SK-N-SH (cell line): ENCODE results near the gene IDH2. TPM values are rescaled to one million over a fixed set of nuclear protein-coding genes. Genes with fewer than 3 reads are reported as not detected.
"Not testable (repeated sequence)": the region's sequence is repeated elsewhere in the genome, so short reads cannot be mapped to it uniquely, and the experiment has no call there.

Experiments
- CTCF ChIA-PET: fragments of 300-600, 350-600 bp; formaldehyde crosslinking; extraction: SDS; loops from one replicate; lab custom pipeline; 2021; lab: Yijun Ruan, JAX
- POLR2A ChIA-PET: fragments of 350-600 bp; sonication (Branson Sonifier 250); formaldehyde crosslinking; extraction: SDS; loops from one replicate; lab custom pipeline; 2020; ENCODE audit warnings: antibody characterized with exemption, inconsistent platforms; lab: Yijun Ruan, JAX
- DNase-seq: peaks from one replicate; pipeline ENCODE4 v3.0.0; 2012
- H2AFZ ChIP-seq: fragments of 200-600 bp; sonication (generic); 2 replicates; pipeline ENCODE4 v1.8.1; 2016; ENCODE audit warnings: antibody characterized with exemption, mild to moderate bottlenecking, low read depth
- H3F3A ChIP-seq: fragments of 200-600 bp; sonication (generic); replicated peaks from 2 replicates; pipeline ENCODE3; 2016; ENCODE audit warnings: antibody characterized with exemption, mild to moderate bottlenecking; ENCODE audit not compliant: insufficient read depth
- H3K27ac ChIP-seq, 2 experiments: fragments of 200-500 bp in 1 of 2; fragments of 200-600 bp in 1 of 2; sonication (Bioruptor generic) in 1 of 2; sonication (generic), shearing (Covaris generic) in 1 of 2; 2 replicates each; pipeline versions ENCODE4 v1.5.1 to v1.6.1; 2014 to 2016; ENCODE audit warnings: low read depth in 2 of 2, inconsistent platforms in 1 of 2, low read length in 1 of 2, mild to moderate bottlenecking in 1 of 2, mixed read lengths in 1 of 2
- H3K27me3 ChIP-seq: fragments of 200-600 bp; sonication (generic), shearing (Covaris generic); 2 replicates; pipeline ENCODE4 v1.6.1; 2016; ENCODE audit warnings: mixed run types; ENCODE audit not compliant: insufficient read depth
- H3K36me3 ChIP-seq, 2 experiments: fragments of 200-500 bp in 1 of 2; fragments of 200-600 bp in 1 of 2; sonication (Bioruptor generic) in 1 of 2; sonication (generic) in 1 of 2; replicated peaks in 1 of 2; 2 replicates each; pipeline versions ENCODE3 to v1.5.1; 2014 to 2016; ENCODE audit warnings: low read length in 1 of 2, mild to moderate bottlenecking in 1 of 2; ENCODE audit not compliant: insufficient read depth in 2 of 2, control insufficient read depth in 1 of 2
- H3K4me1 ChIP-seq, 2 experiments: fragments of 200-500 bp in 1 of 2; fragments of 200-600 bp in 1 of 2; sonication (Bioruptor generic) in 1 of 2; sonication (generic), shearing (Covaris generic) in 1 of 2; 2 replicates each; pipeline versions ENCODE4 v1.5.1 to v1.6.1; 2014 to 2016; ENCODE audit warnings: low read depth in 1 of 2, low read length in 1 of 2, mixed run types in 1 of 2; ENCODE audit not compliant: insufficient read depth in 2 of 2, control insufficient read depth in 1 of 2
- H3K4me2 ChIP-seq: fragments of 200-600 bp; sonication (generic), shearing (Covaris generic); 2 replicates; pipeline ENCODE4 v1.6.1; 2017; ENCODE audit warnings: mixed run types
- H3K4me3 ChIP-seq, 2 experiments: fragments of 200-500 bp in 1 of 2; fragments of 200-600 bp in 1 of 2; sonication (Bioruptor generic) in 1 of 2; sonication (generic), shearing (Covaris generic) in 1 of 2; 2 replicates each; pipeline versions ENCODE4 v1.5.1 to v1.8.1; 2014 to 2016; ENCODE audit warnings: low read depth in 2 of 2, inconsistent platforms in 1 of 2, low read length in 1 of 2, mild to moderate bottlenecking in 1 of 2, mixed read lengths in 1 of 2, moderate library complexity in 1 of 2
- H3K79me2 ChIP-seq: fragments of 200-600 bp; sonication (generic); 2 replicates; pipeline ENCODE4 v1.8.1; 2017; ENCODE audit warnings: mild to moderate bottlenecking; ENCODE audit not compliant: insufficient read depth
- H3K9ac ChIP-seq: fragments of 200-600 bp; sonication (generic); 2 replicates; pipeline ENCODE4 v1.6.1; 2017; ENCODE audit warnings: mixed run types
- H3K9me2 ChIP-seq: fragments of 200-600 bp; sonication (generic); 2 replicates; pipeline ENCODE4 v1.6.1; 2017; ENCODE audit warnings: mixed run types
- H3K9me3 ChIP-seq: fragments of 200-600 bp; sonication (generic); 2 replicates; pipeline ENCODE4 v1.6.1; 2017; ENCODE audit warnings: mixed run types, mild to moderate bottlenecking, moderate library complexity
- H4K20me1 ChIP-seq: fragments of 200-600 bp; sonication (generic); 2 replicates; pipeline ENCODE4 v1.6.1; 2017; ENCODE audit warnings: mild to moderate bottlenecking, mixed run types; ENCODE audit not compliant: insufficient read depth
- ELF1 ChIP-seq: IDR thresholded peaks from 2 replicates; pipeline ENCODE4 v1.4.0; 2012
- EP300 ChIP-seq, 2 experiments: IDR thresholded peaks; 2 replicates each; pipeline versions ENCODE4 v1.4.0 to v1.6.1; 2012; ENCODE audit warnings: borderline replicate concordance in 1 of 2, low read depth in 1 of 2, low read length in 1 of 2
- EZH2phosphoT487 ChIP-seq: fragments of 200-600 bp; sonication (generic); IDR thresholded peaks from 2 replicates; pipeline ENCODE4 v1.6.1; 2017; ENCODE audit warnings: low read depth, mixed run types, mild to moderate bottlenecking, antibody characterized with exemption, moderate library complexity, borderline replicate concordance
- GABPA ChIP-seq: IDR thresholded peaks from 2 replicates; pipeline ENCODE4 v1.4.0; 2012; ENCODE audit warnings: low read depth, mild to moderate bottlenecking
- JUND ChIP-seq: IDR thresholded peaks from 2 replicates; pipeline ENCODE4 v1.4.0; 2012
- NRF1 ChIP-seq: IDR thresholded peaks from 2 replicates; pipeline ENCODE4 v1.6.1; 2012; ENCODE audit warnings: low read depth, mild to moderate bottlenecking, low read length
- RFX5 ChIP-seq: IDR thresholded peaks from 2 replicates; pipeline ENCODE4 v1.6.1; 2012; ENCODE audit warnings: mild to moderate bottlenecking, improper control_type of control experiment, low read length
- RXRA ChIP-seq: IDR thresholded peaks from 2 replicates; pipeline ENCODE4 v1.4.0; 2012; ENCODE audit warnings: low read depth, mild to moderate bottlenecking, borderline replicate concordance
- SIN3A ChIP-seq: IDR thresholded peaks from 2 replicates; pipeline ENCODE4 v1.6.1; 2012; ENCODE audit warnings: low read depth, mild to moderate bottlenecking, low read length, moderate library complexity, borderline replicate concordance
- SMC3 ChIP-seq: IDR thresholded peaks from 2 replicates; pipeline ENCODE4 v1.6.1; 2012; ENCODE audit warnings: low read depth, low read length, improper control_type of control experiment
- TAF1 ChIP-seq: IDR thresholded peaks from 2 replicates; pipeline ENCODE4 v1.6.1; 2012; ENCODE audit warnings: low read depth, mild to moderate bottlenecking, low read length, moderate library complexity, borderline replicate concordance
- TEAD4 ChIP-seq: IDR thresholded peaks from 2 replicates; pipeline ENCODE4 v1.4.0; 2012; ENCODE audit warnings: mild to moderate bottlenecking, borderline replicate concordance; ENCODE audit not compliant: insufficient read depth
- WGBS: methylation state at CpG from one replicate; pipeline ENCODE4 v1.1.6; 2017; ENCODE audit warnings: low lambda C conversion rate; 5-methylcytosine and 5-hydroxymethylcytosine counted together
- polyA plus RNA-seq, 3 experiments: library from polyadenylated mRNA; depleted of rRNA; stranded (reverse); fragments of >200 nt; gene quantifications; 2 replicates each; pipeline ENCODE4 v1.2.3, GENCODE V29; 2012
- TF ChIP-seq, protein P1 (sequence below): IDR thresholded peaks from 2 replicates; pipeline ENCODE4 v1.4.0; 2012; ENCODE audit warnings: low read depth

The IDH2 gene
- polyA plus RNA-seq, 1 of the 3 experiments (the other 2 are of a cell fraction) = 25.2 TPM

DNA sequence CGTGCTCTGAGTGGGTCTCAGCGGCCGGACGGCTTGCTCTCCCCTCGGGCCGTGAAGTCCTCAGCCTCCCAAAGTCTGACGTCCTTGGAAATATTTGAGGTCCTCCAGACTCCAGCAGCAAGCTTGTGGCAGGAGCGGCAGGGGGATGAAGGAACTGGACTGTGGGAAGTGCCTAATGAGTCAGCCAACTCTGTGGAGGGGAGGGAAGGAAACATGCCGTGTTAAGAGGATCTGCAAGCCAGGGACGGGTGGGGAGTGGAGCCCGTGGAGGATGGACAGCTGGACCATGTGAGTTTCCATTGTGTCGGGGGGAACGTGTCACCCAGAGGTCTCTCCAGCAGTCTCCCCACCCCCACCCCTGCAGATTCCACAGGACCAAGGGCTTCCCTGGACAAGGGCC, 39.4 kb upstream of the IDH2 start (continued):
- no peak for TF ChIP-seq SMC3
- TF ChIP-seq NRF1 = no peak
- no peak for TF ChIP-seq GABPA
- TF ChIP-seq ELF1 = no peak
- TF ChIP-seq, all 33 proteins: peak for 0

DNA sequence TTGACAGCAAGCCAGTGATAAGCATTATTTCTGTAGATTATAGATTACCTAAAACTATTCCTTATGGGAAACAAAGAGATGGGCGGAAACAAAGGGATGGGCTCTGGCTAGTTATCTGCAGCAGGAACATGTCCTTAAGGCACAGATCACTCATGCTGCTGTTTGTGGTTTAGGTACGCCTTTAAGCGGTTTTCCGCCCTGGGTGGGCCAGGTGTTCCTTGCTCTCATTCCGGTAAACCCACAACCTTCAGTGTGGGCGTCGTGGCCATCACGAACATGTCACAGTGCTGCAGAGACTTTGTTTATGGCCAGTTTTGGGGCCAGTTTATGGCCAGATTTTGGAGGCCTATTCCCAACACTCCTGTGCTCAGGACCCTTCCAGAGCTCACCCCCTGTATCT, 37.3 kb upstream of the IDH2 start:
- H2AFZ ChIP-seq, POLR2A ChIA-PET, DNase-seq, H3K9me3 ChIP-seq, H3K79me2 ChIP-seq, H3K27me3 ChIP-seq, H3F3A ChIP-seq, H3K4me3 ChIP-seq, H3K27ac ChIP-seq, H4K20me1 ChIP-seq, H3K9ac ChIP-seq, H3K9me2 ChIP-seq, H3K36me3 ChIP-seq, H3K4me2 ChIP-seq, H3K4me1 ChIP-seq: not testable (repeated sequence)
- WGBS = 94% methylated on average over 8 of the region's 8 CpGs
- CTCF ChIA-PET = interaction anchor here (1.0 to 1.6 kb wide), 2 partner anchors 82 to 180 kb away, joined by 4 read pairs; no protein-coding TSS in a partner anchor

DNA sequence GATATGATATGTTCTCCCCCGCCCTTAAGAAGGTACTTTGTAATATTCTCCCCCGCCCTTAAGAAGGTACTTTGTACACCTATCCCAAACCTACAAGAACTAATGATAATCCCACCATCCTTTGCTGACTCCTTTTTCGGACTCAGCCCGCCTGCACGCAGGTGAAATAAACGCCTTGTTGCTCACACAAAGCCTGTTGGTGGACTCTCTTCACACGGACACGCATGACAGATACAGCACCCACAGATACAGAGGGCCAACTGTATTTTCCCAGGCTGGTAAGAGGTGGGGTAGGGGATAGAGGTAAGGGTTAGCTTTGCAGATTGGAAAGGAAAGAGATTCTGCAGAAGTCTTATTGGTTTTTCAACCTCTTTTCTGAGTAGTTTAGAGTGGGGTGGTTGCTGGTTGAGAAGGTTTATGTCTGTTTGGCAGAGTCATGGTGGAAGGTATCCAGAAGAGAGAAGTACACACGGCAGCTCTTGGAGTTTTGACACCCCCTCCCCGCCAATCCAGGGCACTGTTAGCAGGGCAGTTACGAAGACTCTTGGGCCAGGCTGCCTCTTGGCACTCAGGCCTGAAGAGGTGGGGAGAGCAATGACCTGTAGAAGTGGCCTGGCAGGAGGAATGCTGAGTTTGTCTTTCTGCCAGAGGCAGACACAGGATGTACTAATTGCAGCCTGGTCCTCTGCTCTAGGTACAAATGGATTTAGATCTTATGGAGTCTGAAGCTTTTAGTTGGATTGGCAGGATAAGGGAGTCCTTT, 36.0 kb upstream of the IDH2 start:
- Histone ChIP-seq H2AFZ (no peak overlapping the region), H3K4me2 (no peak overlapping the region), H3K9me2 (no peaks in the 10 kb centered on the region), H3K27ac (no peak overlapping the region), H3K27me3 (no peaks in the 10 kb centered on the region), H3K4me1 (peaks cover 0 to 2% of the 10 kb centered on the region in 2 experiments; a peak in 1 of 4 replicates), H3K9me3 (no peaks in the 10 kb centered on the region), H4K20me1 (no peaks in the 10 kb centered on the region), H3K9ac (no peak overlapping the region), H3K4me3 (no peak overlapping the region), H3F3A (no peaks in the 10 kb centered on the region), H3K36me3 (no peaks in the 10 kb centered on the region), H3K79me2 (no peaks in the 10 kb centered on the region)
- no peak for TF ChIP-seq SMC3
- no peak for TF ChIP-seq TAF1
- no peak for TF ChIP-seq EZH2phosphoT487
- no peak for TF ChIP-seq EP300 (IDR thresholded peaks at IDR 0.05; ENCODE audit: borderline replicate concordance in 1 of 2, low read depth in 1 of 2, low read length in 1 of 2)
- TF ChIP-seq, protein P1, sequence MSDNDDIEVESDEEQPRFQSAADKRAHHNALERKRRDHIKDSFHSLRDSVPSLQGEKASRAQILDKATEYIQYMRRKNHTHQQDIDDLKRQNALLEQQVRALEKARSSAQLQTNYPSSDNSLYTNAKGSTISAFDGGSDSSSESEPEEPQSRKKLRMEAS = no peak
- no peak for TF ChIP-seq TEAD4
- no peak for TF ChIP-seq RXRA
- no peak for TF ChIP-seq SIN3A
- no peak for TF ChIP-seq RFX5
- TF ChIP-seq JUND = no peak
- WGBS = 85% methylated on average over 11 of the region's 11 CpGs
- no peak for DNase-seq
- POLR2A ChIA-PET = no interaction called here
- CTCF ChIA-PET = interaction anchor here (1.0 to 1.6 kb wide), 5 partner anchors 11 to 748 kb away, joined by 3 to 6 read pairs (median 4); no protein-coding TSS in a partner anchor
